NCI-H2029 (cell line): ENCODE measurements around the gene CTDSP2.
"Not testable (repeated sequence)": the region's sequence is repeated elsewhere in the genome, so short reads cannot be mapped to it uniquely, and the experiment has no call there.

Experiments
- DNase-seq: peaks from one replicate; lab custom pipeline; 2025; lab: John Stamatoyannopoulos, UW

The CTDSP2 gene

GRCh38 chr12:57835366-57836288 is 10.9 kb downstream of the CTDSP2 start:
- no peak for DNase-seq

- DNase-seq: no peak
These were observed 12.2 kb downstream of the CTDSP2 start for GRCh38 chr12:57834086-57834876.

GRCh38 chr12:57833672-57834071 is 12.9 kb downstream of the CTDSP2 start:
- no peak for DNase-seq

GRCh38 chr12:57832966-57833365 is 13.6 kb downstream of the CTDSP2 start:
- DNase-seq: no peak

- DNase-seq: no peak
These were observed 16.1 kb downstream of the CTDSP2 start for GRCh38 chr12:57830393-57830792.

GRCh38 chr12:57829025-57829777 is 17.3 kb downstream of the CTDSP2 start:
- no peak for DNase-seq

- no peak for DNase-seq
These were observed 19.6 kb downstream of the CTDSP2 start for GRCh38 chr12:57826966-57827365.

GRCh38 chr12:57826400-57826799 is 20.1 kb downstream of the CTDSP2 start:
- DNase-seq: no peak

GRCh38 chr12:57825451-57825850 is 21.1 kb downstream of the CTDSP2 start:
- no peak for DNase-seq

GRCh38 chr12:57823908-57824640 is 22.5 kb downstream of the CTDSP2 start:
- no peak for DNase-seq

- no peak for DNase-seq
These were observed 23.2 kb downstream of the CTDSP2 start for GRCh38 chr12:57823131-57823907.

GRCh38 chr12:57822392-57823130 is 24.0 kb downstream of the CTDSP2 start:
- DNase-seq: no peak

GRCh38 chr12:57821474-57822214 is 24.9 kb downstream of the CTDSP2 start:
- no peak for DNase-seq

- not testable (repeated sequence) for DNase-seq
These were observed 25.5 kb downstream of the CTDSP2 start for GRCh38 chr12:57821015-57821414.

- DNase-seq: not testable (repeated sequence)
These were observed 26.4 kb downstream of the CTDSP2 start for GRCh38 chr12:57820119-57820518.

- DNase-seq: not testable (repeated sequence)
These were observed 28.6 kb downstream of the CTDSP2 start for GRCh38 chr12:57817990-57818331.

GRCh38 chr12:57817261-57817989 is 29.1 kb downstream of the CTDSP2 start:
- peak; percentile 56 for DNase-seq

GRCh38 chr12:57816855-57817151 is 29.7 kb downstream of the CTDSP2 start:
- DNase-seq: peak; percentile 19
